Transverse colon (tissue), 4 donors: ENCODE results near the gene ALDH1A2. TPM values are rescaled to one million over a fixed set of nuclear protein-coding genes. Genes with fewer than 3 reads are reported as not detected.

Experiments used
- DNase-seq: peaks from one replicate; pipeline ENCODE4 v3.0.0-alpha.2; 2019
- H3K27ac ChIP-seq, 4 donors: fragments of 200-600 bp; sonication (generic); 2 replicates each; pipeline ENCODE4 v1.5.1; 2016 to 2018; ENCODE audit warnings: inconsistent platforms in 4 of 4
- H3K27me3 ChIP-seq: fragments of 200-600 bp; sonication (generic); 2 replicates; pipeline ENCODE4 v1.5.1; 2017; ENCODE audit warnings: inconsistent platforms
- H3K36me3 ChIP-seq, 4 donors: fragments of 200-600 bp; sonication (generic); 2 replicates each; pipeline ENCODE4 v1.5.1; 2017 to 2019; ENCODE audit warnings: inconsistent platforms in 4 of 4
- H3K4me1 ChIP-seq, 4 donors: fragments of 200-600 bp; sonication (generic); 2 replicates each; pipeline ENCODE4 v1.5.1; 2017 to 2020; ENCODE audit warnings: inconsistent platforms in 4 of 4
- H3K4me3 ChIP-seq, 4 donors: fragments of 200-600 bp; sonication (generic); 1 replicate in 1 of 4; 2 replicates in 3 of 4; pipeline versions ENCODE4 v1.5.1 to v1.6.1; 2017 to 2019; ENCODE audit warnings: inconsistent platforms in 4 of 4
- H3K9me3 ChIP-seq, 2 donors: fragments of 200-600 bp; sonication (generic); 2 replicates each; pipeline ENCODE4 v1.5.1; 2017 to 2019; ENCODE audit warnings: inconsistent platforms in 2 of 2
- CTCF ChIP-seq, 5 experiments: fragments of 200-600 bp in 3 of 5; fragments of 450-650 bp in 2 of 5; sonication (generic) in 3 of 5; IDR thresholded peaks; 1 replicate in 2 of 5; 2 replicates in 3 of 5; pipeline ENCODE4 v1.5.1; 2016 to 2017; ENCODE audit warnings: antibody characterized with exemption in 5 of 5, inconsistent platforms in 3 of 5, mild to moderate bottlenecking in 2 of 5, moderate library complexity in 1 of 5
- EP300 ChIP-seq: sonication (generic); formaldehyde crosslinking; IDR thresholded peaks from one replicate; pipeline ENCODE4 v1.6.1; 2017; ENCODE audit warnings: antibody characterized with exemption, low read depth
- POLR2A ChIP-seq: fragments of 450-650 bp; IDR thresholded peaks from one replicate; pipeline ENCODE4 v1.6.1; 2016; ENCODE audit warnings: antibody characterized with exemption, mild to moderate bottlenecking, moderate library complexity
- POLR2AphosphoS5 ChIP-seq, 3 donors: sonication (generic); formaldehyde crosslinking; IDR thresholded peaks; one replicate each; pipeline ENCODE4 v1.6.1; 2016; ENCODE audit warnings: antibody characterized with exemption in 3 of 3
- WGBS, 2 donors: methylation state at CpG; one replicate each; pipeline ENCODE4 v1.1.5; 2018; ENCODE audit warnings: low coverage in 1 of 2; 5-methylcytosine and 5-hydroxymethylcytosine counted together
- in situ Hi-C, 4 donors: fragments of 200-750 bp; cut with MboI; loops; one replicate each; pipeline versions ENCODE4 v1.15.0 to v1.15.1; 2017; ENCODE audit warnings: low sequenced_read_pairs in 3 of 4, low pct_ligation_motif_present in 1 of 4, low pct_unique_long_range_greater_than_20kb in 1 of 4
- intact Hi-C: fragments of 100-400 bp; cut with DNase I; formaldehyde crosslinking; loops from one replicate; pipeline ENCODE4 v1.15.1; 2023; ENCODE audit warnings: low total_unique reads
- total RNA-seq, 4 donors: library from RNA; depleted of rRNA; stranded (reverse); fragments of >200 nt; gene quantifications; one replicate each; pipeline ENCODE4 v1.1.0, GENCODE V29; 2016

The ALDH1A2 gene
- total RNA-seq, 4 donors from 2014 or later, result 0.68 to 4.9 (median 1.7) TPM; not detected in 1

- Histone ChIP-seq H3K36me3 (no peaks in the 10 kb centered on the region), H3K4me1 (peaks cover 7 to 49% (median 19%) of the 10 kb centered on the region in 4 donors), H3K9me3 (no peaks in the 10 kb centered on the region), H3K4me3 (no peak overlapping the region), H3K27me3 (no peaks in the 10 kb centered on the region), H3K27ac (no peak overlapping the region)
- TF ChIP-seq POLR2AphosphoS5 (IDR thresholded peaks at IDR 0.05), result no peak
- TF ChIP-seq EP300, result no peak
- TF ChIP-seq POLR2A, result no peak
- TF ChIP-seq CTCF (IDR thresholded peaks at IDR 0.05), result no peak
- intact Hi-C loops, result no loop called here
- DNase-seq, result no peak
- in situ Hi-C loops, result no loop called here
- WGBS, 2 donors, result 73% methylated on average over 5 of the region's 5 CpGs; no CpG with 5 or more reads in 1 of the 2 donors
Observed at GRCh38 chr15:57920911-57921310, 144.6 kb downstream of the ALDH1A2 start.

- in situ Hi-C loops, result no loop called here
Observed at GRCh38 chr15:57919754-57920153, 145.8 kb downstream of the ALDH1A2 start.

GRCh38 chr15:57917998-57918397 is 147.5 kb downstream of the ALDH1A2 start:
- H3K9me3 ChIP-seq, result no peaks in the 10 kb centered on the region
- in situ Hi-C loops, result no loop called here
- H3K36me3 ChIP-seq, result no peaks in the 10 kb centered on the region
- intact Hi-C loops, result no loop called here
- no peak overlapping the region for H3K4me3 ChIP-seq
- H3K27ac ChIP-seq, result no peak overlapping the region
- no peaks in the 10 kb centered on the region for H3K27me3 ChIP-seq
- no peak for DNase-seq
- 78% methylated on average over 8 of the region's 8 CpGs; no CpG with 5 or more reads in 1 of the 2 donors for WGBS, 2 donors
- peaks cover 2 to 41% (median 8%) of the 10 kb centered on the region in 4 donors for H3K4me1 ChIP-seq
- TF ChIP-seq POLR2AphosphoS5 (IDR thresholded peaks at IDR 0.05), result no peak
- no peak for TF ChIP-seq EP300
- no peak for TF ChIP-seq CTCF (IDR thresholded peaks at IDR 0.05)
- no peak for TF ChIP-seq POLR2A

More at GRCh38 chr15:57919754-57920153, 145.8 kb downstream of the ALDH1A2 start:
- H3K36me3 ChIP-seq, result no peaks in the 10 kb centered on the region
- H3K9me3 ChIP-seq, result no peaks in the 10 kb centered on the region
- TF ChIP-seq EP300, result no peak
- no peak for TF ChIP-seq CTCF (IDR thresholded peaks at IDR 0.05)
- no peak for TF ChIP-seq POLR2AphosphoS5 (IDR thresholded peaks at IDR 0.05)
- no peak for TF ChIP-seq POLR2A
- intact Hi-C loops, result no loop called here
- no peaks in the 10 kb centered on the region for H3K27me3 ChIP-seq
- DNase-seq, result no peak
- 30 to 51% methylated on average over 2 of the region's 2 CpGs for WGBS, 2 donors
- no peak overlapping the region for H3K4me3 ChIP-seq
- H3K27ac ChIP-seq, result no peak overlapping the region
- peaks cover 7 to 46% (median 15%) of the 10 kb centered on the region in 4 donors for H3K4me1 ChIP-seq

- Histone ChIP-seq H3K4me1 (peaks cover 0 to 30% (median 2%) of the 10 kb centered on the region in 4 donors), H3K27me3 (no peaks in the 10 kb centered on the region), H3K27ac (no peak overlapping the region), H3K36me3 (no peaks in the 10 kb centered on the region), H3K9me3 (no peaks in the 10 kb centered on the region), H3K4me3 (no peak overlapping the region)
- TF ChIP-seq POLR2AphosphoS5 (IDR thresholded peaks at IDR 0.05) (no peak), CTCF (IDR thresholded peaks at IDR 0.05) (no peak), EP300 (no peak), POLR2A (no peak)
- no peak for DNase-seq
- WGBS, 2 donors, result 68 to 69% methylated on average over 5 to 8 of the region's 8 CpGs
- intact Hi-C loops, result no loop called here
- in situ Hi-C loops, result no loop called here
Observed at GRCh38 chr15:57916695-57917094, 148.8 kb downstream of the ALDH1A2 start.
